Psoas muscle (tissue), 8 donors: ENCODE data around the gene ABHD8. TPM values are rescaled to one million over a fixed set of nuclear protein-coding genes. Genes with fewer than 3 reads are reported as not detected.

ENCODE experiments used
- ATAC-seq, 4 donors: fragments of 200-7000 bp; cut with Tn5 transposase; one replicate each; pipeline ENCODE4 v1.9.1; 2020; ENCODE audit warnings: moderate library complexity in 3 of 4, mild to moderate bottlenecking in 2 of 4
- DNase-seq, 2 donors: peaks; one replicate each; pipeline ENCODE4 v3.0.0-alpha.2; 2020
- H3K27ac ChIP-seq: fragments of 200-600 bp; one replicate; pipeline ENCODE4 v1.8.0; 2022
- H3K27me3 ChIP-seq, 3 donors: fragments of 200-600 bp in 1 of 3; one replicate each; pipeline versions ENCODE4 v1.6.1 to v1.8.0; 2013 to 2022; ENCODE audit warnings: low read length in 2 of 3, mild to moderate bottlenecking in 2 of 3, moderate library complexity in 1 of 3; ENCODE audit not compliant: insufficient read depth in 3 of 3
- H3K36me3 ChIP-seq, 2 donors: fragments of 200-600 bp in 1 of 2; one replicate each; pipeline versions ENCODE4 v1.6.1 to v1.8.0; 2013 to 2022; ENCODE audit warnings: low read depth in 1 of 2, mild to moderate bottlenecking in 1 of 2, moderate library complexity in 1 of 2; ENCODE audit not compliant: insufficient read depth in 1 of 2
- H3K4me1 ChIP-seq: fragments of 200-600 bp; one replicate; pipeline ENCODE4 v1.8.0; 2022
- H3K4me3 ChIP-seq: fragments of 200-600 bp; one replicate; pipeline ENCODE4 v1.8.0; 2022; ENCODE audit warnings: mild to moderate bottlenecking
- H3K9me3 ChIP-seq: fragments of 200-600 bp; one replicate; pipeline ENCODE4 v1.8.0; 2022
- WGBS, 3 donors: extraction: QIAGEN DNeasy Blood & Tissue Kit; methylation state at CpG; one replicate each; pipeline versions ENCODE4 v1.1.6 to v1.1.7; 2013; 5-methylcytosine and 5-hydroxymethylcytosine counted together
- intact Hi-C, 2 donors: fragments of 100-400 bp; cut with DNase I; formaldehyde crosslinking; loops; one replicate each; pipeline versions ENCODE4 v1.11.0 to v1.14.2; 2022
- polyA plus RNA-seq, 3 donors: library from polyadenylated mRNA; stranded (reverse); fragments of 200-250 nt; gene quantifications; one replicate each; pipeline ENCODE4 v1.2.3, GENCODE V29; 2013
- total RNA-seq, 4 donors: library from RNA; stranded (reverse); fragmentation: NEBNext Ultra II Directional in 2 of 4; extraction: Animal tissue kit (Norgen Biotek cat#: 25700) in 2 of 4; gene quantifications; one replicate each; pipeline versions ENCODE4 v1.2.1 to v1.2.4, GENCODE V29; 2021 to 2023
- TF ChIP-seq, protein P1 (sequence below): fragments of 200-600 bp; IDR thresholded peaks from one replicate; pipeline ENCODE4 v1.8.0; 2022; ENCODE audit warnings: antibody characterized with exemption
- donor health status: healthy with polysubstance abuse.
- donor health status: DM: no; HTN: no; CAD: no; lungs with moderate emphysema.
- donor health status: Bipolar disorder and iron deficiency.
- donor health status: healthy.
- donor health status: DM: yes; HTN: yes; CAD: no.
- donor health status: DM: no; HTN: no; CAD: no.
- donor health status: DM: no; HTN: no; CAD: no.
- donor health status: DM: yes; HTN: yes; CAD: no.

ABHD8 gene
- total and polyA plus RNA-seq, 7 donors, result 6.1 to 26.8 (median 12.3) TPM

DNA sequence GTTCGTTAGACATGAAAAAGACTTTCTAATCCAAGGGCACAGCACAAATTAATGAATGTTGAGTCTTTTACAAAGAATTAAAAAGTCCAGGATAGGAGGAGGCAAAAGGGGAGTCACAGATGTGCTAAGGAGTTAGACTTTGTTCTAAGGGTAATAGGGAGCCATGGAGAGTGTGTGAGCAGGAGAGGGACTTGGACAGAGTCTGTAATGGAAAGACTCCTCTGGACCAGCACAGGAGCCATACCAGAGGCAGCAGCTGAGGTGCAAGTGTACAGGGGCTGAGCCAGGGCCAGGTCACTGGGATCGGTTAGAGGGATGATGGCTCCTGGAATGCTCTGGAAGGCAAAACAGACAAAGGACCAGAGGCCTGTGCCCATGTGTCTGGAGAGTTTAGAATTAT is 44.7 kb upstream of the ABHD8 start:
- no peaks in the 10 kb centered on the region for H3K27me3 ChIP-seq
- peak overlapping the region; percentile 65 for H3K27ac ChIP-seq
- H3K9me3 ChIP-seq, result no peaks in the 10 kb centered on the region
- DNase-seq (no peak), ATAC-seq (peak in 1 of 4 donors; percentile 10)
- 18 to 40% (median 39%) methylated on average over 2 of the region's 2 CpGs for WGBS, 3 donors
- TF ChIP-seq, protein P1, sequence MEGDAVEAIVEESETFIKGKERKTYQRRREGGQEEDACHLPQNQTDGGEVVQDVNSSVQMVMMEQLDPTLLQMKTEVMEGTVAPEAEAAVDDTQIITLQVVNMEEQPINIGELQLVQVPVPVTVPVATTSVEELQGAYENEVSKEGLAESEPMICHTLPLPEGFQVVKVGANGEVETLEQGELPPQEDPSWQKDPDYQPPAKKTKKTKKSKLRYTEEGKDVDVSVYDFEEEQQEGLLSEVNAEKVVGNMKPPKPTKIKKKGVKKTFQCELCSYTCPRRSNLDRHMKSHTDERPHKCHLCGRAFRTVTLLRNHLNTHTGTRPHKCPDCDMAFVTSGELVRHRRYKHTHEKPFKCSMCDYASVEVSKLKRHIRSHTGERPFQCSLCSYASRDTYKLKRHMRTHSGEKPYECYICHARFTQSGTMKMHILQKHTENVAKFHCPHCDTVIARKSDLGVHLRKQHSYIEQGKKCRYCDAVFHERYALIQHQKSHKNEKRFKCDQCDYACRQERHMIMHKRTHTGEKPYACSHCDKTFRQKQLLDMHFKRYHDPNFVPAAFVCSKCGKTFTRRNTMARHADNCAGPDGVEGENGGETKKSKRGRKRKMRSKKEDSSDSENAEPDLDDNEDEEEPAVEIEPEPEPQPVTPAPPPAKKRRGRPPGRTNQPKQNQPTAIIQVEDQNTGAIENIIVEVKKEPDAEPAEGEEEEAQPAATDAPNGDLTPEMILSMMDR, result no peak
- H3K36me3 ChIP-seq, result peaks cover 0 to 6% of the 10 kb centered on the region in 2 donors
- H3K4me1 ChIP-seq, result peaks cover 26% of the 10 kb centered on the region
- intact Hi-C loops, result loop anchor here (1.0 to 5.0 kb wide), 2 partner anchors 38 to 119 kb away; no protein-coding TSS in a partner anchor
- H3K4me3 ChIP-seq, result no peak overlapping the region

DNA sequence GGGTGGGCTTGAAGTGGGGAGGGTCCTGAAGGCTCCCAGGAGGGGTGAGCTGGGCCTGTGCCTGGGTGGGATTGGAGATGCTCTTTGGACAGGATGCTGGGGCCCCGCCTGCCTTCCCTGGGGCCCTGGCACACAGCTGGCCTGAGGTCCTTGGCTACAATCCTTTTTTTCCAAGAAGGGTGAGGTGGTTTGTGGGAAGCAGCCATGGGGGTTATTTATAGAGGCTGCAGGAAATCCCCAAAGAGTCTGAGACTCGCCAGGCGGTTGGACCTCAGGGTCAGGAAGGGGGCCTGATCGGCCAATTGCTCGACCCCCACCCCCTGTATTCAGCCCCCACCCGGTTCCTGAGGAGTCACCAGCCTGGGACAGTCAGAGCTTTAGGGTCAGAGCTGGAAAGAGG is 44.1 kb upstream of the ABHD8 start:
- Histone ChIP-seq H3K4me3 (no peak overlapping the region), H3K27ac (peak overlapping the region; percentile 65), H3K9me3 (no peaks in the 10 kb centered on the region), H3K36me3 (peaks cover 0 to 6% of the 10 kb centered on the region in 2 donors), H3K4me1 (peaks cover 26% of the 10 kb centered on the region), H3K27me3 (no peaks in the 10 kb centered on the region)
- ATAC-seq (peak; percentile 72 to 84 (median 78)), DNase-seq (peak in 1 of 2 donors; percentile 47)
- TF ChIP-seq, protein P1, result no peak
- 3 to 5% (median 4%) methylated on average over 6 of the region's 6 CpGs for WGBS, 3 donors
- intact Hi-C loops, result loop anchor here (1.0 to 5.0 kb wide), 2 partner anchors 39 to 120 kb away; no protein-coding TSS in a partner anchor

DNA sequence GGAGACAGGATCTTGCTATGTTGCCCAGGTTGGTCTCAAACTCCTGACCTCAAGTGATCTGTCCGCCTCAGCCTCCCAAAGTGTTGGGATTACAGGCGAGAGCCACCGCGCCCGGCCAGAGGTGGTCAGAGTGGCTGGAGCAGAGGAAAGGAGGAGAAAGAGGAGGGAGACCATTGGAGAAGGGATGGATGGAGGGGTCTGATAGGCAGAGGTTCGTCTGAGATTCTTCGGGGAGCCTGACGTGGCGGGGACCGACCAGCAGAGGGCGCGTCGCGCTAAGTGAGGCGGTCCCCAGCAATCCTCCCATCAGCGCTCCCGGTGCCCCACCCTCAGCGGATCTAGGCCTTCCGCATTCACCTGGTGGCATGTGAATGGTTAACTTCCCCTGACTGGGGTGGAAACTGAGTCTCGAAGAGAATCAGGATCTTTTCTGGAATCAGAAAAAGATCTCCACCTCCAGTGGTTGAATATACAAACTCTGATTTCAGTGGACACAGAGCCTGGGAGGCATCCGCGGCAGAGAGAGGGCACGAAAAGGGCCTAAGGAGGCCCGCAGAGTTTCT is 43.0 kb upstream of the ABHD8 start:
- 13 to 18% (median 14%) methylated on average over 24 of the region's 24 CpGs for WGBS, 3 donors
- TF ChIP-seq, protein P1, result peak; percentile 98
- ATAC-seq (peak; percentile 78 to 94 (median 86)), DNase-seq (peak; percentile 77 to 85)
- intact Hi-C loops, result loop anchor here (1.0 to 5.0 kb wide), 2 partner anchors 40 to 121 kb away; no protein-coding TSS in a partner anchor
- no peaks in the 10 kb centered on the region for H3K9me3 ChIP-seq
- H3K27ac ChIP-seq, result peak overlapping the region; percentile 65
- H3K4me1 ChIP-seq, result peaks cover 26% of the 10 kb centered on the region
- H3K27me3 ChIP-seq, result no peaks in the 10 kb centered on the region
- H3K4me3 ChIP-seq, result no peak overlapping the region
- H3K36me3 ChIP-seq, result peaks cover 0 to 12% of the 10 kb centered on the region in 2 donors

DNA sequence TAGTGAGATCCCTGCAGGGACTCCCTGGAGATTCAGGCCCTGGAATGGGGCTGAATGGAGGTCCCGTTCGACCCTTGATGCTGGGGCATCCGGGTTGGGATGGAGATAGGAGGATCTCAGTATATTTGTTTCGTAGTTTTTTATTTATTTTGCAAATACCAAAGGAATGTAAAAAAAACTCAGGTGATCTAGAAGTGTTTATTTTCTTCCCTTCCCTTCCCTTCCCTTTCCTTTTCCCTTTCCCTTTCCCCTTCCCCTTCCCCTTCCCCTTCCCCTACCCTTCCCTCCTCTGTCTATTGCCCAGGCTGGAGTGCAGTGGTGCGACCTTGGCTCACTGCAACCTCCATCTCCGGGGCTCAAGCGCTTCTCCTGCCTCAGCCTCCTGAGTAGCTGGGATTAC is 38.6 kb upstream of the ABHD8 start:
- ATAC-seq (no peak), DNase-seq (no peak)
- TF ChIP-seq, protein P1, result no peak
- Histone ChIP-seq H3K27ac (no peak overlapping the region), H3K4me1 (peaks cover 15% of the 10 kb centered on the region), H3K4me3 (no peak overlapping the region), H3K27me3 (no peaks in the 10 kb centered on the region), H3K9me3 (no peaks in the 10 kb centered on the region), H3K36me3 (peaks cover 0 to 28% of the 10 kb centered on the region in 2 donors)
- WGBS, 3 donors, result 80 to 89% (median 85%) methylated on average over 7 of the region's 7 CpGs
- intact Hi-C loops, result no loop called here

DNA sequence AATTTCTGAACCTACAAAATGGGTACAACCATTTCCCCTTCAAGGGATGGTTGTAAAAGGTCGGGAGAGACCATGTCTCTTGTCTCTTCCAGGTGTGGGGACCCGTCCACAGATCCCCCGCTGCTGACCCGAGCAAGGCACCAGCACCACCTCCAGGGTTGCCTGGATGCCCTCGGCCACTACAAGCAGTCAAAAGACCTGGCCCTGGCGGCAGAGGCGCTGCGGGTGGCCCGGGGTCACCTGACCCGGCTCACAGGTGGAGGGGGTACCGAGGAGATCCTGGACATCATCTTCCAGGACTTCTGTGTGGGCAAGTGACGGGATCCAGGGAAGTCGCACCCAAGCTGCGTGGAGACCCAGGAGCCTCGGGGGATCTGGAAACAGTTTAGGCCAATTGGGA is 38.2 kb upstream of the ABHD8 start:
- DNase-seq, result peak in 1 of 2 donors; percentile 40
- no peak for ATAC-seq
- H3K36me3 ChIP-seq, result peaks cover 0 to 28% of the 10 kb centered on the region in 2 donors
- TF ChIP-seq, protein P1, result no peak
- no peaks in the 10 kb centered on the region for H3K27me3 ChIP-seq
- 92 to 93% (median 93%) methylated on average over 15 of the region's 15 CpGs for whole genome bisulfite sequencing, 3 donors
- H3K4me1 ChIP-seq, result peaks cover 10% of the 10 kb centered on the region
- H3K27ac ChIP-seq, result no peak overlapping the region
- no peaks in the 10 kb centered on the region for H3K9me3 ChIP-seq
- intact Hi-C loops, result no loop called here
- no peak overlapping the region for H3K4me3 ChIP-seq
